HUES64 (cell line): Measurements from ENCODE around the gene CDH13.

Experiments used
- H3K27ac ChIP-seq: 2 replicates; pipeline ENCODE4 v1.7.0; 2013; ENCODE audit warnings: low read depth, low read length, inconsistent platforms
- H3K27me3 ChIP-seq: 2 replicates; pipeline ENCODE4 v1.6.1; 2013; ENCODE audit warnings: mild to moderate bottlenecking, low read length; ENCODE audit not compliant: insufficient read depth
- H3K36me3 ChIP-seq: 2 replicates; pipeline ENCODE4 v1.6.1; 2013; ENCODE audit warnings: mild to moderate bottlenecking, low read length; ENCODE audit not compliant: insufficient read depth
- H3K4me1 ChIP-seq: 2 replicates; pipeline ENCODE4 v1.6.1; 2013; ENCODE audit warnings: mild to moderate bottlenecking, low read length, moderate library complexity; ENCODE audit not compliant: insufficient read depth
- H3K4me3 ChIP-seq: 2 replicates; pipeline ENCODE4 v1.5.1; 2013; ENCODE audit warnings: mild to moderate bottlenecking, low read length, moderate library complexity
- H3K9ac ChIP-seq: 2 replicates; pipeline ENCODE4 v1.6.1; 2013; ENCODE audit warnings: mild to moderate bottlenecking, low read depth, low read length
- H3K9me3 ChIP-seq: 2 replicates; pipeline ENCODE4 v1.6.1; 2013; ENCODE audit warnings: low read depth, low read length; ENCODE audit not compliant: insufficient read depth
- WGBS: fragments of 150-250, 120-280 bp; methylation state at CpG from one replicate; pipeline ENCODE4 v1.1.7; 2013; ENCODE audit warnings: missing lambda C conversion rate; 5-methylcytosine and 5-hydroxymethylcytosine counted together

CDH13 gene

GRCh38 chr16:82874672-82875071, 247.9 kb downstream of the CDH13 start:
- peaks cover 17% of the 10 kb centered on the region for H3K4me1 ChIP-seq
- 96% methylated on average over 1 of the region's 1 CpG for WGBS
- H3K9me3 ChIP-seq = no peaks in the 10 kb centered on the region
- no peaks in the 10 kb centered on the region for H3K36me3 ChIP-seq
- peak overlapping the region; percentile 5; the same call in 1 of the 2 replicates for H3K27ac ChIP-seq
- H3K27me3 ChIP-seq = no peaks in the 10 kb centered on the region
- H3K4me3 ChIP-seq = no peak overlapping the region
- H3K9ac ChIP-seq = no peak overlapping the region

DNA sequence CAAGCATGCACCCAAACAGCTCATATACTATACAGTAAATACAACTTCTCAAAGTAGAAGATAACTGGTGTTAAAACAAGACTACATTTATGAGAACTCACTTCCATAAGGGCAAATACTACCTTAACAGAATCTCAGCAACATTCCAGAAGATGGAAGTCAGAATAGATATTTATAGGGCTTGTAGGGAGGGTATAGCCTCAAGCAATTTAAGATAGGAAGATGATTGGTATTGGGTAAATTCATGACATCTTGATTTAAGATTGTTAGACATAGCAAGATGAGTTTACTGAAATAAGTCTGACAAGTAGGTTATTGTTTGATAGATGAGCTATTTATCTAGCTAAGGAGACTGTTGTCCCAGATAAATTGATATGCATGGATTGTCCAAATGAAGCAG, 250.2 kb downstream of the CDH13 start:
- Histone ChIP-seq H3K27ac (no peak overlapping the region), H3K36me3 (no peaks in the 10 kb centered on the region), H3K9ac (no peak overlapping the region), H3K4me3 (no peak overlapping the region), H3K4me1 (peaks cover 17% of the 10 kb centered on the region), H3K9me3 (no peaks in the 10 kb centered on the region), H3K27me3 (no peaks in the 10 kb centered on the region)

- WGBS = 85% methylated on average over 5 of the region's 5 CpGs
- Histone ChIP-seq H3K36me3 (no peaks in the 10 kb centered on the region), H3K9ac (no peak overlapping the region), H3K4me1 (peaks cover 17% of the 10 kb centered on the region), H3K27me3 (no peaks in the 10 kb centered on the region), H3K4me3 (no peak overlapping the region), H3K27ac (no peak overlapping the region), H3K9me3 (no peaks in the 10 kb centered on the region)
These were observed 251.7 kb downstream of the CDH13 start for GRCh38 chr16:82878466-82878865.

DNA sequence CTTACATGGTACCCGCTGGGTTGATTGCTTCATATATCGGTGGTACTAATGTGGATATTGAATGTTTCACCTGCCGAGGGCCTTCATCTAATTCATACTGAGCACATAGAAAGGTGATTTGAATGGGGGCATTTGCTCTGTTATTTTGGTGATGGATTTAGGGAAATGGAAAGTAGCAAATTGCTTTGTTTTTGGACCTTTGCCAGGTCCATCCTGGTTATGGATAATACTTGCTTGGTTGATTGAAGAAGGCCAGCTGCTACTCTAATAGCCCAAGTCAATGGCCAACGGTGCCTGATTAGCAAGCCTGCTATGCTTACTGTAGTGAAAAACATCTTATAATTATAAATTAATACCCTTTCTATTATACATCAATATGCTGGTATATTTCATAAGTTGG, 253.6 kb downstream of the CDH13 start:
- Histone ChIP-seq H3K27ac (no peak overlapping the region), H3K9ac (no peak overlapping the region), H3K36me3 (no peaks in the 10 kb centered on the region), H3K27me3 (no peaks in the 10 kb centered on the region), H3K4me3 (no peak overlapping the region), H3K9me3 (no peaks in the 10 kb centered on the region), H3K4me1 (peaks cover 4% of the 10 kb centered on the region; the same call in 1 of the 2 replicates)
- 93% methylated on average over 3 of the region's 4 CpGs for WGBS

DNA sequence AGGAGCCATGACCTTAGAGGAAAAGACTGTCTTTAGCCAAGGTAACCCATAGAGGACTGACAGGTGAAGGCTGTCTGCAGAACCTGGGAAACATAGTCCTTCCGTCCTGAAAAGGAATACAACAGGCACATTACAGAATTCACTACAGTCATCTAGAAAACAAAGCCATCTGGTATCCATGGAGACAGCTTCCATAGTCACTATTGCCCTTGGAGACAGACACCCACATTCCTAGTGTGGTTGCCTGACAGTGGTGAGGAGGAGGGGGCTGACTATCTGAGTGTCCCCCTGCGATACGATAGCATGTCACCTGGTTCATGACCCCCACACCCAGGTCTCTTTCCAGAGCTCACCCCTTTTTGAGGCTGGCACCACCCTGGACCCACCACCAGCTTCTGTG, 254.7 kb downstream of the CDH13 start:
- no peaks in the 10 kb centered on the region for H3K36me3 ChIP-seq

GRCh38 chr16:82882226-82882625, 255.5 kb downstream of the CDH13 start:
- Histone ChIP-seq H3K4me1 (peaks cover 4% of the 10 kb centered on the region), H3K9ac (no peak overlapping the region), H3K9me3 (no peaks in the 10 kb centered on the region), H3K27me3 (no peaks in the 10 kb centered on the region), H3K4me3 (no peak overlapping the region), H3K27ac (no peak overlapping the region), H3K36me3 (no peaks in the 10 kb centered on the region)
- 95% methylated on average over 6 of the region's 6 CpGs for WGBS

More for the DNA sequence above, 254.7 kb downstream of the CDH13 start:
- WGBS = 83% methylated on average over 3 of the region's 3 CpGs
- H3K4me1 ChIP-seq = peaks cover 4% of the 10 kb centered on the region; the same call in 1 of the 2 replicates
- no peak overlapping the region for H3K27ac ChIP-seq
- no peak overlapping the region for H3K4me3 ChIP-seq
- no peaks in the 10 kb centered on the region for H3K9me3 ChIP-seq
- no peak overlapping the region for H3K9ac ChIP-seq
- H3K27me3 ChIP-seq = no peaks in the 10 kb centered on the region

DNA sequence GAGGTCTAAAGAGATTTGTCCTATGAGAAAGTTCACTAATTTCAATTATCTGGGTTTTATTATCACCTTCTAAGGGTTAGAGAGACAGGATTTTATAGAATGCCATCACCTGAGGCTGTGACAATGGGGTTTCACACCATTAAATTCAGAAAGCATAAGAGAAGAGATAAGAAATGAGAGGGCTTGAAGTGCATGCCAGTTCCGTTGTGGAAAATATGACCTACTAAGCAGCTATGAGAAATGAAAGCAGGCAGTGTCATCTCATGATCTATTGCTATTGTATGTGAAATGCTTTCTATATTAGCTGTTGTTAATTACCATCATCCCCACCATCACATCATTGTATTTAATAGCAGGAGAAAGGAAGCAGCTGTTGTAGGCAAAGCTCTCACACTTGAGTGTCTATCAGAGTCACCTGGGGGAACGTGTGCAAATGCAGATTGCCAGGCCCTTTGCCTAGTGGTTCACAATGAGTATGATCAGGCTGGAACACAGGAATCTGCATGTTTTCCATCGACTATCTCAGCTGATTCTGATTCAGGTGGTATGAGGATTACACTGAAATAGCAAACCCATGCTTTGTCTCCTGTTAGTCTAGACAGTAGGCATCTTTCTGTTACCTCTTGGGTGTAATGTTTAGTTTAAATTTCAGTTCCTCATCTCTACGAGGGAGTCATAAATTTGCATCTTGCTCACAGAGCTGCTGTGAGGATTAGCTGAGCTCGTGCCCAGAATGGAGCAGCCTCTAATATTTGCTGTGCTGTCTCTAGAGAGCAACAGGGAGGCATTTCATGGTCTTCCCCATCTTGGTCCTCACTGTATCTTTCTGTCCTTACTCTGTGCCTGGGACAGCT, 256.4 kb downstream of the CDH13 start:
- peaks cover 2% of the 10 kb centered on the region for H3K4me1 ChIP-seq
- H3K36me3 ChIP-seq = no peaks in the 10 kb centered on the region
- whole genome bisulfite sequencing = 87% methylated on average over 5 of the region's 5 CpGs
- H3K9ac ChIP-seq = no peak overlapping the region
- no peaks in the 10 kb centered on the region for H3K9me3 ChIP-seq
- H3K4me3 ChIP-seq = no peak overlapping the region
- H3K27ac ChIP-seq = no peak overlapping the region
- no peaks in the 10 kb centered on the region for H3K27me3 ChIP-seq

GRCh38 chr16:82884320-82884898, 257.6 kb downstream of the CDH13 start:
- WGBS = 97% methylated on average over 4 of the region's 4 CpGs
- H3K36me3 ChIP-seq = no peaks in the 10 kb centered on the region

GRCh38 chr16:82886146-82886545, 259.4 kb downstream of the CDH13 start:
- Histone ChIP-seq H3K36me3 (no peaks in the 10 kb centered on the region), H3K27ac (no peak overlapping the region), H3K27me3 (no peaks in the 10 kb centered on the region), H3K9me3 (no peaks in the 10 kb centered on the region), H3K4me1 (no peaks in the 10 kb centered on the region; the same call in 1 of the 2 replicates), H3K4me3 (no peak overlapping the region), H3K9ac (no peak overlapping the region)
- 100% methylated on average over 2 of the region's 2 CpGs for WGBS

More at GRCh38 chr16:82884320-82884898, 257.6 kb downstream of the CDH13 start:
- no peak overlapping the region for H3K9ac ChIP-seq
- H3K4me1 ChIP-seq = no peaks in the 10 kb centered on the region; the same call in 1 of the 2 replicates
- H3K27ac ChIP-seq = no peak overlapping the region
- no peak overlapping the region for H3K4me3 ChIP-seq
- H3K27me3 ChIP-seq = no peaks in the 10 kb centered on the region
- H3K9me3 ChIP-seq = no peaks in the 10 kb centered on the region

DNA sequence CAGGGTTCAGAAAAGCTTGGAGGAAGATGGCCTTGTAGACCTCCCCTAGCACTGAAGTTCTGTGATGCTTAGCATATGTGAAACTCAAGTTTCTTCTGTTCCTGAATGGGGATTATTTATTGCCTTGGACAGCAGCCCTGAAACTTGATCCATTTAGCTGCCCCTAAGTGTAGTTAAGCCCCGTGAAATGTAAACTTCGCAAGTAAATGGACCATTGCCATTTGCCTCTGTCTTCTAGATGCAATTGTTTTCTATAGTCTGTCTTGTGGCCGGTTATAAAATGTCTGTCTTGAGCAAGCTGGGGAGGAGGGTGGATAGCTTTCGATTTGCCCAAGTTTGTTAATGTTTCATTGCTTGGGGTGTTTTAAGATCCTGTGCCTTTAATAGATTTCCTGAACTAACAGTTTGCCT, 261.8 kb downstream of the CDH13 start:
- Histone ChIP-seq H3K9ac (no peak overlapping the region), H3K36me3 (no peaks in the 10 kb centered on the region), H3K4me1 (no peaks in the 10 kb centered on the region; the same call in 1 of the 2 replicates), H3K27ac (no peak overlapping the region), H3K4me3 (no peak overlapping the region), H3K27me3 (no peaks in the 10 kb centered on the region), H3K9me3 (no peaks in the 10 kb centered on the region)
- 84% methylated on average over 4 of the region's 4 CpGs for WGBS

DNA sequence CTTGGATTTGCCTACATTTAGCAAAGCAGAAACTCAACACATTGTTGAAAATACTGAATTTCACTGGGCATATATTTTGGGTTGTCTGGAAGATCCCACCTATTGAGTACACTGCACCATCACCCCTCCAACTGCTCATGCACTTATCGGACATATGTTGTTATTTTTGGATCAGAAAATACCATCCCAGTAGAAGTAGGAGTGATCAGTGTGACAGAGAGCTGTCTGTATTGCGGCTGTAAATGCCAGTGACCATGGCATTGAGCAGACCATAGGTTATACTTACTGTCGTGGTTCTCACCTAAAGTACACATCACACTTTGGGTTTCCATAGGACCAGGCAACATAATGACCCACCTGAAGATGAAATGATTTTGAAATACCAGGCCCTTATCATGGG, 264.7 kb downstream of the CDH13 start:
- no peak overlapping the region for H3K27ac ChIP-seq
- 95% methylated on average over 3 of the region's 3 CpGs for WGBS

More for the DNA sequence above, 264.7 kb downstream of the CDH13 start:
- no peaks in the 10 kb centered on the region for H3K9me3 ChIP-seq
- no peaks in the 10 kb centered on the region for H3K27me3 ChIP-seq
- no peak overlapping the region for H3K4me3 ChIP-seq
- H3K36me3 ChIP-seq = no peaks in the 10 kb centered on the region
- H3K4me1 ChIP-seq = no peaks in the 10 kb centered on the region; the same call in 1 of the 2 replicates
- H3K9ac ChIP-seq = no peak overlapping the region
